ENCODE results near the gene NPHS1.
"Not testable (repeated sequence)": the region's sequence is repeated elsewhere in the genome, so short reads cannot be mapped to it uniquely, and the experiment has no call there.

Gene NPHS1

GRCh38 chr19:35848486-35848885 is 3.8 kb downstream of the NPHS1 start:
- DNase-seq = no peak

GRCh38 chr19:35847911-35848310 is 4.4 kb downstream of the NPHS1 start:
- no peak for DNase-seq

GRCh38 chr19:35846038-35846668 is 6.2 kb downstream of the NPHS1 start:
- DNase-seq = no peak

GRCh38 chr19:35845215-35846037 is 6.9 kb downstream of the NPHS1 start:
- DNase-seq = no peak

- DNase-seq = no peak
Measured at GRCh38 chr19:35844482-35845214, 7.7 kb downstream of the NPHS1 start.

- no peak for DNase-seq
Measured at GRCh38 chr19:35843676-35844481, 8.4 kb downstream of the NPHS1 start.

GRCh38 chr19:35842666-35843272 is 9.5 kb downstream of the NPHS1 start:
- no peak for DNase-seq

GRCh38 chr19:35841961-35842595 is 10.2 kb downstream of the NPHS1 start:
- no peak for DNase-seq

- DNase-seq = not testable (repeated sequence)
Measured at GRCh38 chr19:35836096-35836495, 16.2 kb downstream of the NPHS1 start.

- DNase-seq = no peak
Measured at GRCh38 chr19:35833972-35834371, 18.3 kb downstream of the NPHS1 start.

GRCh38 chr19:35832054-35832453 is 20.2 kb downstream of the NPHS1 start:
- no peak for DNase-seq

GRCh38 chr19:35830986-35831385 is 21.3 kb downstream of the NPHS1 start:
- DNase-seq = no peak

GRCh38 chr19:35828692-35829301 is 23.5 kb downstream of the NPHS1 start:
- peak; percentile 18 for DNase-seq

GRCh38 chr19:35824150-35824549 is 28.2 kb downstream of the NPHS1 start:
- DNase-seq = no peak

- no peak for DNase-seq
Measured at GRCh38 chr19:35822579-35822978, 29.7 kb downstream of the NPHS1 start.

- DNase-seq = no peak
Measured at GRCh38 chr19:35818445-35818844, 33.9 kb downstream of the NPHS1 start.

- DNase-seq = no peak
Measured at GRCh38 chr19:35816846-35817245, 35.5 kb downstream of the NPHS1 start.

GRCh38 chr19:35816262-35816661 is 36.0 kb downstream of the NPHS1 start:
- DNase-seq = no peak

GRCh38 chr19:35813043-35813890 is 39.0 kb downstream of the NPHS1 start:
- no peak for DNase-seq

GRCh38 chr19:35812220-35813042 is 39.9 kb downstream of the NPHS1 start, which contains the start of gene PRODH2:
PRODH2 (minus strand) TSS chr19:35812845; CDS start chr19:35812805, 40 bp downstream.
- DNase-seq = no peak

All from CD4-positive, alpha-beta T cell treated with Interleukin-4 for 4 hours (primary cell).